PFSK-1 (cell line): ENCODE results near the gene PID1.

Experiments
- FOXP2 ChIP-seq: optimal IDR thresholded peaks from 2 replicates; pipeline ENCODE3; 2011; ENCODE audit warnings: borderline replicate concordance, control low read depth, inconsistent platforms; ENCODE audit not compliant: insufficient read depth; ENCODE audit errors: extremely low read length, extremely low read depth
- POLR2AphosphoS5 ChIP-seq: IDR thresholded peaks from 2 replicates; pipeline ENCODE4 v1.6.1; 2012; ENCODE audit warnings: low read depth, mild to moderate bottlenecking, control low read depth, low read length, moderate library complexity
- REST ChIP-seq, 2 experiments: IDR thresholded peaks; 2 replicates each; pipeline versions ENCODE4 v1.6.1 to v1.8.0; 2011 to 2012; ENCODE audit warnings: low read depth in 2 of 2, low read length in 2 of 2, control low read depth in 1 of 2, inconsistent platforms in 1 of 2, mild to moderate bottlenecking in 1 of 2, moderate library complexity in 1 of 2; ENCODE audit not compliant: insufficient read depth in 1 of 2
- SIN3A ChIP-seq: IDR thresholded peaks from 2 replicates; pipeline ENCODE4 v1.6.1; 2012; ENCODE audit warnings: mild to moderate bottlenecking, low read length, moderate library complexity, borderline replicate concordance; ENCODE audit not compliant: insufficient read depth
- TAF1 ChIP-seq: IDR thresholded peaks from 2 replicates; pipeline ENCODE4 v1.6.1; 2012; ENCODE audit warnings: low read length, control low read depth, borderline replicate concordance; ENCODE audit not compliant: insufficient read depth

Gene PID1

GRCh38 chr2:229178706-229179105, 92.4 kb downstream of the PID1 start:
- no peak for TF ChIP-seq FOXP2
- no peak for TF ChIP-seq TAF1
- TF ChIP-seq POLR2AphosphoS5: no peak
- no peak for TF ChIP-seq REST (IDR thresholded peaks at IDR 0.05; ENCODE audit: insufficient read depth in 1 of 2, low read depth in 2 of 2, low read length in 2 of 2)
- no peak for TF ChIP-seq SIN3A

GRCh38 chr2:229178117-229178516, 93.0 kb downstream of the PID1 start:
- TF ChIP-seq REST (IDR thresholded peaks at IDR 0.05; ENCODE audit: insufficient read depth in 1 of 2, low read depth in 2 of 2, low read length in 2 of 2): no peak
- no peak for TF ChIP-seq SIN3A
- no peak for TF ChIP-seq TAF1
- TF ChIP-seq FOXP2: no peak
- TF ChIP-seq POLR2AphosphoS5: no peak

- TF ChIP-seq SIN3A (no peak), POLR2AphosphoS5 (no peak), TAF1 (no peak), FOXP2 (no peak), REST (IDR thresholded peaks at IDR 0.05; ENCODE audit: insufficient read depth in 1 of 2, low read depth in 2 of 2, low read length in 2 of 2) (no peak)
Observed at GRCh38 chr2:229176136-229176535, 95.0 kb downstream of the PID1 start.

- no peak for TF ChIP-seq FOXP2
- TF ChIP-seq TAF1: no peak
- no peak for TF ChIP-seq POLR2AphosphoS5
- no peak for TF ChIP-seq REST (IDR thresholded peaks at IDR 0.05; ENCODE audit: insufficient read depth in 1 of 2, low read depth in 2 of 2, low read length in 2 of 2)
- TF ChIP-seq SIN3A: no peak
Observed at GRCh38 chr2:229175497-229175863, 95.6 kb downstream of the PID1 start.

GRCh38 chr2:229174794-229175496, 96.1 kb downstream of the PID1 start:
- TF ChIP-seq FOXP2 (no peak), SIN3A (no peak), TAF1 (no peak), REST (IDR thresholded peaks at IDR 0.05; ENCODE audit: insufficient read depth in 1 of 2, low read depth in 2 of 2, low read length in 2 of 2) (no peak), POLR2AphosphoS5 (no peak)
